Panc1 (cell line): ENCODE measurements around the gene PARD3. TPM values are rescaled to one million over a fixed set of nuclear protein-coding genes. Genes with fewer than 3 reads are reported as not detected.

Source experiments
- ATAC-seq: fragments of 200-7000 bp; cut with Tn5 transposase; 2 replicates; pipeline ENCODE4 v1.9.1; 2020; ENCODE audit warnings: mild to moderate bottlenecking, moderate library complexity
- BruUV-seq: library from RNA; stranded (reverse); fragments of 400-500 nt; replicated peaks from 2 replicates; lab custom pipeline; 2021; lab: Mats Ljungman, UMichigan
- CTCF ChIA-PET: fragments of 300-600 bp; sonication (Branson Sonifier 250); formaldehyde crosslinking; loops from one replicate; lab custom pipeline; 2022; ENCODE audit warnings: antibody characterized with exemption; lab: Charles Lee
- POLR2A ChIA-PET: fragments of 300-600 bp; sonication (Branson Sonifier 250); formaldehyde crosslinking; loops from one replicate; lab custom pipeline; 2022; ENCODE audit warnings: antibody characterized with exemption; lab: Charles Lee
- DNase-seq: peaks from one replicate; pipeline ENCODE4 v3.0.0-alpha.2; 2010; ENCODE audit warnings: low read depth, low spot score
- H3K27ac ChIP-seq: 2 replicates; pipeline ENCODE4 v1.5.1; 2011; ENCODE audit warnings: mild to moderate bottlenecking, low read length, inconsistent platforms
- H3K27me3 ChIP-seq: fragments of 200-500 bp; sonication (Bioruptor generic); 2 replicates; pipeline ENCODE4 v1.6.0; 2014; ENCODE audit warnings: low read length, inconsistent platforms; ENCODE audit not compliant: control insufficient read depth, insufficient read depth
- H3K36me3 ChIP-seq: fragments of 200-500 bp; sonication (Bioruptor generic); 2 replicates; pipeline ENCODE4 v1.5.1; 2014; ENCODE audit warnings: inconsistent platforms, mild to moderate bottlenecking, low read length, moderate library complexity; ENCODE audit not compliant: control insufficient read depth, insufficient read depth
- H3K4me1 ChIP-seq: 2 replicates; pipeline ENCODE4 v1.5.1; 2011; ENCODE audit warnings: inconsistent platforms, mild to moderate bottlenecking, low read length, moderate library complexity; ENCODE audit not compliant: control insufficient read depth, insufficient read depth
- H3K4me3 ChIP-seq, 2 experiments: 2 replicates each; pipeline ENCODE4 v1.5.1; 2011 to 2012; ENCODE audit warnings: low read depth in 2 of 2, low read length in 2 of 2, mild to moderate bottlenecking in 2 of 2, inconsistent platforms in 1 of 2, moderate library complexity in 1 of 2
- H3K9me3 ChIP-seq: fragments of 200-500 bp; sonication (Bioruptor generic); 2 replicates; pipeline ENCODE4 v1.5.1; 2014; ENCODE audit warnings: low read depth, mild to moderate bottlenecking, inconsistent platforms, low read length, moderate library complexity; ENCODE audit not compliant: control insufficient read depth, insufficient read depth
- POLR2AphosphoS5 ChIP-seq: IDR thresholded peaks from 2 replicates; pipeline ENCODE4 v1.6.1; 2012; ENCODE audit warnings: mild to moderate bottlenecking, low read depth, low read length, moderate library complexity
- SIN3A ChIP-seq: IDR thresholded peaks from 2 replicates; pipeline ENCODE4 v1.6.1; 2012; ENCODE audit warnings: low read depth, mild to moderate bottlenecking, low read length, moderate library complexity, borderline replicate concordance; ENCODE audit not compliant: insufficient read depth
- TCF7L2 ChIP-seq: IDR thresholded peaks from 2 replicates; pipeline ENCODE4 v1.6.1; 2011; ENCODE audit warnings: mild to moderate bottlenecking, low read depth, low read length, inconsistent platforms
- in situ Hi-C: cut with HindIII; loops from 2 replicates; pipeline ENCODE4 v1.10.0; 2016; ENCODE audit warnings: low sequenced_read_pairs, low pct_unique_long_range_greater_than_20kb
- intact Hi-C: fragments of 100-400 bp; cut with micrococcal nuclease; formaldehyde crosslinking; loops from one replicate; pipeline ENCODE4 v1.10.0; 2022; ENCODE audit not compliant: unreplicated experiment
- total RNA-seq: library from RNA; stranded (reverse); gene quantifications from one replicate; pipeline ENCODE4 v1.2.1, GENCODE V29; 2021; ENCODE audit not compliant: unreplicated experiment
- TF ChIP-seq, protein P1 (sequence below), 2 experiments: IDR thresholded peaks; 2 replicates each; pipeline ENCODE4 v1.6.1; 2011 to 2012; ENCODE audit warnings: low read depth in 2 of 2, control low read depth in 1 of 2, low read length in 1 of 2, mild to moderate bottlenecking in 1 of 2, moderate library complexity in 1 of 2; ENCODE audit not compliant: insufficient read depth in 1 of 2
- TF ChIP-seq, protein P2 (sequence below): fragments of 450-650 bp; IDR thresholded peaks from 2 replicates; pipeline ENCODE4 v1.5.1; 2017; ENCODE audit warnings: mild to moderate bottlenecking

The PARD3 gene
- total RNA-seq, 1 experiment from 2014 or later: 29.8 TPM

DNA sequence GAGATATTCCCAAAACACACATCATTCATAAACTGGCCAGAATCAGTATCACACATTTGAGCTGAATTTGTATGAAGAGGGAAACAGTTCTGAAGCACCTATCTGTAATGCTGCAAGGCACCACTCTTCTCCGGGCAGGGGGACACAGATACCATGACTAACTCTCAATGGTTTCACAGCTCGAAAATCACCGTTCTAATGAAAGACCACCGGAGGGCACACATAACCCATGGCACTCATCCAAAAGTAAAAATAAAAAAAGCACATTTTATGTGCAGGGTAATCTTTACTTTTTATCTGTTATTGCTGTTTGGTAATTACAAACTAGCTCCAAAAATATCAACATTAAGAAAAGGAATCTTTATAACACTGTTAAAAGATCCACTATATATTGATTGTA, 137.5 kb downstream of the PARD3 start:
- in situ Hi-C loops: no loop called here
- TF ChIP-seq, protein P1, sequence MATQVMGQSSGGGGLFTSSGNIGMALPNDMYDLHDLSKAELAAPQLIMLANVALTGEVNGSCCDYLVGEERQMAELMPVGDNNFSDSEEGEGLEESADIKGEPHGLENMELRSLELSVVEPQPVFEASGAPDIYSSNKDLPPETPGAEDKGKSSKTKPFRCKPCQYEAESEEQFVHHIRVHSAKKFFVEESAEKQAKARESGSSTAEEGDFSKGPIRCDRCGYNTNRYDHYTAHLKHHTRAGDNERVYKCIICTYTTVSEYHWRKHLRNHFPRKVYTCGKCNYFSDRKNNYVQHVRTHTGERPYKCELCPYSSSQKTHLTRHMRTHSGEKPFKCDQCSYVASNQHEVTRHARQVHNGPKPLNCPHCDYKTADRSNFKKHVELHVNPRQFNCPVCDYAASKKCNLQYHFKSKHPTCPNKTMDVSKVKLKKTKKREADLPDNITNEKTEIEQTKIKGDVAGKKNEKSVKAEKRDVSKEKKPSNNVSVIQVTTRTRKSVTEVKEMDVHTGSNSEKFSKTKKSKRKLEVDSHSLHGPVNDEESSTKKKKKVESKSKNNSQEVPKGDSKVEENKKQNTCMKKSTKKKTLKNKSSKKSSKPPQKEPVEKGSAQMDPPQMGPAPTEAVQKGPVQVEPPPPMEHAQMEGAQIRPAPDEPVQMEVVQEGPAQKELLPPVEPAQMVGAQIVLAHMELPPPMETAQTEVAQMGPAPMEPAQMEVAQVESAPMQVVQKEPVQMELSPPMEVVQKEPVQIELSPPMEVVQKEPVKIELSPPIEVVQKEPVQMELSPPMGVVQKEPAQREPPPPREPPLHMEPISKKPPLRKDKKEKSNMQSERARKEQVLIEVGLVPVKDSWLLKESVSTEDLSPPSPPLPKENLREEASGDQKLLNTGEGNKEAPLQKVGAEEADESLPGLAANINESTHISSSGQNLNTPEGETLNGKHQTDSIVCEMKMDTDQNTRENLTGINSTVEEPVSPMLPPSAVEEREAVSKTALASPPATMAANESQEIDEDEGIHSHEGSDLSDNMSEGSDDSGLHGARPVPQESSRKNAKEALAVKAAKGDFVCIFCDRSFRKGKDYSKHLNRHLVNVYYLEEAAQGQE (IDR thresholded peaks at IDR 0.05; ENCODE audit: insufficient read depth in 1 of 2, low read depth in 2 of 2, low read length in 1 of 2): no peak
- TF ChIP-seq, protein P2, sequence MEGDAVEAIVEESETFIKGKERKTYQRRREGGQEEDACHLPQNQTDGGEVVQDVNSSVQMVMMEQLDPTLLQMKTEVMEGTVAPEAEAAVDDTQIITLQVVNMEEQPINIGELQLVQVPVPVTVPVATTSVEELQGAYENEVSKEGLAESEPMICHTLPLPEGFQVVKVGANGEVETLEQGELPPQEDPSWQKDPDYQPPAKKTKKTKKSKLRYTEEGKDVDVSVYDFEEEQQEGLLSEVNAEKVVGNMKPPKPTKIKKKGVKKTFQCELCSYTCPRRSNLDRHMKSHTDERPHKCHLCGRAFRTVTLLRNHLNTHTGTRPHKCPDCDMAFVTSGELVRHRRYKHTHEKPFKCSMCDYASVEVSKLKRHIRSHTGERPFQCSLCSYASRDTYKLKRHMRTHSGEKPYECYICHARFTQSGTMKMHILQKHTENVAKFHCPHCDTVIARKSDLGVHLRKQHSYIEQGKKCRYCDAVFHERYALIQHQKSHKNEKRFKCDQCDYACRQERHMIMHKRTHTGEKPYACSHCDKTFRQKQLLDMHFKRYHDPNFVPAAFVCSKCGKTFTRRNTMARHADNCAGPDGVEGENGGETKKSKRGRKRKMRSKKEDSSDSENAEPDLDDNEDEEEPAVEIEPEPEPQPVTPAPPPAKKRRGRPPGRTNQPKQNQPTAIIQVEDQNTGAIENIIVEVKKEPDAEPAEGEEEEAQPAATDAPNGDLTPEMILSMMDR: peak; percentile 7; the same call in 1 of the 2 replicates
- no peak for TF ChIP-seq SIN3A
- no peak for TF ChIP-seq TCF7L2
- ATAC-seq: no peak
- CTCF ChIA-PET: interaction anchor here (0.6 kb wide), 1 partner anchor 309 kb away, joined by 4 read pairs; no protein-coding TSS in a partner anchor
- Histone ChIP-seq H3K27ac (no peak overlapping the region), H3K27me3 (no peaks in the 10 kb centered on the region), H3K4me3 (no peak overlapping the region), H3K9me3 (no peaks in the 10 kb centered on the region), H3K36me3 (no peaks in the 10 kb centered on the region), H3K4me1 (no peaks in the 10 kb centered on the region)
- no TSS peak for BruUV-seq
- POLR2A ChIA-PET: no interaction called here
- DNase-seq: no peak
- intact Hi-C loops: no loop called here

DNA sequence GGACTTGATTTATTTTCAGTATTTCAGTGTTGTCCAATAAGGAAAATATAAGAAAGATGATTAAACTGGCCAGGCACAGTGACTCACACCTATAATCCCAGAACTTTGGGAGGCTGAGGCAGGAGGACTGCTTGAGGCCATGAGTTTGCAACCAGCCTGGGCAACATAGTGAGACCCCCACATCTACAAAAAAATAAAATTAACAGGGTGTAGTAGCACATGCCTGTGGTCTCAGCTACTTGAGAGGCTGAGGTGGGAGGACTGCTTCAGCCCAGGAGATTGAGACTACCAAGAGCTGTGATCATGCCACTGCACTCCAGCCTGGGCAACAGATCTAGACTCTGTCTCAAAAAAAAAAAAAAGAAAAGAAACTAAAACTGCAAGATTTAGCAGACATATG, 138.0 kb downstream of the PARD3 start:
- in situ Hi-C loops: no loop called here
- TF ChIP-seq POLR2AphosphoS5 (no peak), SIN3A (no peak)
- TF ChIP-seq, protein P1 (IDR thresholded peaks at IDR 0.05; ENCODE audit: insufficient read depth in 1 of 2, low read depth in 2 of 2, low read length in 1 of 2): no peak
- TF ChIP-seq, protein P2: no peak
- ATAC-seq (no peak), DNase-seq (no peak)
- intact Hi-C loops: no loop called here
- H3K36me3 ChIP-seq: no peaks in the 10 kb centered on the region
- no peaks in the 10 kb centered on the region for H3K9me3 ChIP-seq
- ChIA-PET POLR2A (no interaction called here), CTCF (interaction anchor here (0.6 kb wide), 1 partner anchor 309 kb away, joined by 4 read pairs; no protein-coding TSS in a partner anchor)
- BruUV-seq: no TSS peak
- H3K27ac ChIP-seq: no peak overlapping the region
- H3K27me3 ChIP-seq: no peaks in the 10 kb centered on the region
- no peak overlapping the region for H3K4me3 ChIP-seq
- H3K4me1 ChIP-seq: no peaks in the 10 kb centered on the region
